ENCODE results near the gene EPB41L5.
A peak's percentile ranks its signal among the peaks of the same experiment; 100 is the strongest.

EPB41L5 gene

GRCh38 chr2:120176526-120176925 is 163.6 kb downstream of the EPB41L5 start:
- DNase-seq (ENCODE audit: low read depth in 1 of 2, low spot score in 1 of 2) = no peak
- TF ChIP-seq GABPA (IDR thresholded peaks at IDR 0.05; ENCODE audit: low read depth) (no peak), REST (IDR thresholded peaks at IDR 0.05; ENCODE audit: insufficient replicate concordance, low read depth) (no peak), POLR2AphosphoS5 (IDR thresholded peaks at IDR 0.05; ENCODE audit: low read depth) (no peak), CTCF (IDR thresholded peaks at IDR 0.05; ENCODE audit: insufficient read depth, low read length) (no peak), SPI1 (IDR thresholded peaks at IDR 0.05; ENCODE audit: borderline replicate concordance, low read depth) (no peak)
- H3K27ac ChIP-seq (replicated peaks) = peak overlapping the region; percentile 69
- H3K4me3 ChIP-seq (replicated peaks; ENCODE audit: insufficient read depth, low read length) = no peak overlapping the region; the same call in 1 of the 2 replicates
- no peaks in the 10 kb centered on the region for H3K27me3 ChIP-seq (ENCODE audit: insufficient read depth, poor library complexity, severe bottlenecking)

- TF ChIP-seq REST (IDR thresholded peaks at IDR 0.05; ENCODE audit: insufficient replicate concordance, low read depth) (no peak), POLR2AphosphoS5 (IDR thresholded peaks at IDR 0.05; ENCODE audit: low read depth) (peak; percentile 84), GABPA (IDR thresholded peaks at IDR 0.05; ENCODE audit: low read depth) (no peak), CTCF (IDR thresholded peaks at IDR 0.05; ENCODE audit: insufficient read depth, low read length) (peak; percentile 69), SPI1 (IDR thresholded peaks at IDR 0.05; ENCODE audit: borderline replicate concordance, low read depth) (peak; percentile 94)
- DNase-seq (ENCODE audit: low read depth in 1 of 2, low spot score in 1 of 2) = peak; percentile 43 to 85
- H3K27me3 ChIP-seq (ENCODE audit: insufficient read depth, poor library complexity, severe bottlenecking) = no peaks in the 10 kb centered on the region
- H3K27ac ChIP-seq (replicated peaks) = peak overlapping the region; percentile 69
- peak overlapping the region; percentile 50 for H3K4me3 ChIP-seq (replicated peaks; ENCODE audit: insufficient read depth, low read length)
Measured at GRCh38 chr2:120177001-120177621, 164.2 kb downstream of the EPB41L5 start.

GRCh38 chr2:120177973-120178372 is 165.1 kb downstream of the EPB41L5 start:
- Histone ChIP-seq H3K27me3 (ENCODE audit: insufficient read depth, poor library complexity, severe bottlenecking) (no peaks in the 10 kb centered on the region), H3K27ac (replicated peaks) (no peak overlapping the region), H3K4me3 (replicated peaks; ENCODE audit: insufficient read depth, low read length) (no peak overlapping the region)
- no peak for DNase-seq (ENCODE audit: low read depth in 1 of 2, low spot score in 1 of 2)
- TF ChIP-seq POLR2AphosphoS5 (IDR thresholded peaks at IDR 0.05; ENCODE audit: low read depth) (no peak), GABPA (IDR thresholded peaks at IDR 0.05; ENCODE audit: low read depth) (no peak), SPI1 (IDR thresholded peaks at IDR 0.05; ENCODE audit: borderline replicate concordance, low read depth) (no peak), REST (IDR thresholded peaks at IDR 0.05; ENCODE audit: insufficient replicate concordance, low read depth) (no peak), CTCF (IDR thresholded peaks at IDR 0.05; ENCODE audit: insufficient read depth, low read length) (no peak)
